OCI-LY1 (cell line): ENCODE results near the gene TOP3B.

Experiments used
- EZH2 ChIP-seq: fragments of 200-600 bp; sonication (generic), shearing (Covaris generic); IDR thresholded peaks from 2 replicates; pipeline ENCODE4 v1.8.0; 2017; ENCODE audit warnings: borderline replicate concordance, mixed run types, mild to moderate bottlenecking, antibody characterized with exemption, low read length, moderate library complexity, mixed read lengths
- TF ChIP-seq, protein P1 (sequence below): fragments of 200-600 bp; sonication (generic), shearing (Covaris generic); IDR thresholded peaks from 2 replicates; pipeline ENCODE4 v1.5.1; 2017; ENCODE audit warnings: mild to moderate bottlenecking, antibody characterized with exemption, low read length, moderate library complexity, mixed read lengths

DNA sequence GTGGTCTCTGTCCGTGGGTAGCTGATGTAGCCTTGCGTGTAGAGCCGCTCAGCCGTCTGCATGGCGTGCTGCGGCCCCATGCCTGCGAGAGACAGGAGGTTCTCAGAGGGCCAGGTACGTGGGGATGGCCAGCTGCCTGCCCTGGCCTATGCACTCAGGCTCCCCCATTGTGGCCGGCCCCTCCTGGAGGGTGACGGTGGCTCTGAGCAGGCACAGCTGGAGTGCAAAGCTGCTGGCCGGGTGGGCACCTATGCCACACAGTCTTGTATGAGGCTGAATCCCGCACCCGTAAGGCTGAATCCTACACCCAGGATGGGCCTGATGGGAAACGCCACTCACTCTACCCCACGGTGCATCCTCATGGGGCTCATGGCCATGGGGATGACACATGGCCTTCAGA, 18.4 kb downstream of the TOP3B start:
- TF ChIP-seq, protein P1, sequence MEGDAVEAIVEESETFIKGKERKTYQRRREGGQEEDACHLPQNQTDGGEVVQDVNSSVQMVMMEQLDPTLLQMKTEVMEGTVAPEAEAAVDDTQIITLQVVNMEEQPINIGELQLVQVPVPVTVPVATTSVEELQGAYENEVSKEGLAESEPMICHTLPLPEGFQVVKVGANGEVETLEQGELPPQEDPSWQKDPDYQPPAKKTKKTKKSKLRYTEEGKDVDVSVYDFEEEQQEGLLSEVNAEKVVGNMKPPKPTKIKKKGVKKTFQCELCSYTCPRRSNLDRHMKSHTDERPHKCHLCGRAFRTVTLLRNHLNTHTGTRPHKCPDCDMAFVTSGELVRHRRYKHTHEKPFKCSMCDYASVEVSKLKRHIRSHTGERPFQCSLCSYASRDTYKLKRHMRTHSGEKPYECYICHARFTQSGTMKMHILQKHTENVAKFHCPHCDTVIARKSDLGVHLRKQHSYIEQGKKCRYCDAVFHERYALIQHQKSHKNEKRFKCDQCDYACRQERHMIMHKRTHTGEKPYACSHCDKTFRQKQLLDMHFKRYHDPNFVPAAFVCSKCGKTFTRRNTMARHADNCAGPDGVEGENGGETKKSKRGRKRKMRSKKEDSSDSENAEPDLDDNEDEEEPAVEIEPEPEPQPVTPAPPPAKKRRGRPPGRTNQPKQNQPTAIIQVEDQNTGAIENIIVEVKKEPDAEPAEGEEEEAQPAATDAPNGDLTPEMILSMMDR, result no peak
- TF ChIP-seq EZH2, result no peak
